PC-3 (cell line): ENCODE results near the gene LTC4S. TPM values are rescaled to one million over a fixed set of nuclear protein-coding genes. Genes with fewer than 3 reads are reported as not detected.

Source experiments
- ATAC-seq: fragments of 200-7000 bp; cut with Tn5 transposase; 2 replicates; pipeline ENCODE4 v1.9.1; 2020; ENCODE audit warnings: mild to moderate bottlenecking, moderate library complexity
- BruUV-seq: library from RNA; stranded (reverse); fragments of 400-500 nt; replicated peaks from 2 replicates; lab custom pipeline; 2021; lab: Mats Ljungman, UMichigan
- CTCF ChIA-PET: fragments of 300-600 bp; sonication (Branson Sonifier 250); formaldehyde crosslinking; loops from one replicate; lab custom pipeline; 2022; ENCODE audit warnings: antibody characterized with exemption; lab: Charles Lee
- POLR2A ChIA-PET: fragments of 300-600 bp; sonication (Branson Sonifier 250); formaldehyde crosslinking; loops from one replicate; lab custom pipeline; 2022; ENCODE audit warnings: antibody characterized with exemption; ENCODE audit not compliant: unreplicated experiment; lab: Charles Lee
- DNase-seq: peaks from one replicate; pipeline ENCODE4 v3.0.0-alpha.2; 2015
- H2AFZ ChIP-seq: fragments of 300-600 bp; sonication (generic); 2 replicates; pipeline ENCODE4 v1.6.0; 2016; ENCODE audit warnings: antibody characterized with exemption, low read length
- H3F3A ChIP-seq: fragments of 300-600 bp; sonication (generic); one replicate; pipeline ENCODE4 v1.6.0; 2017; ENCODE audit warnings: antibody characterized with exemption, low read length, control low read depth, mild to moderate bottlenecking; ENCODE audit not compliant: unreplicated experiment
- H3K27ac ChIP-seq: fragments of 300-600 bp; sonication (generic); 2 replicates; pipeline ENCODE4 v1.5.1; 2016; ENCODE audit warnings: mild to moderate bottlenecking, low read length
- H3K27me3 ChIP-seq: fragments of 300-600 bp; sonication (generic); 2 replicates; pipeline ENCODE4 v1.6.1; 2016; ENCODE audit warnings: low read length, mixed read lengths
- H3K36me3 ChIP-seq: fragments of 300-600 bp; sonication (generic); 2 replicates; pipeline ENCODE4 v1.6.1; 2016; ENCODE audit warnings: low read depth, mixed run types, low read length, mixed read lengths
- H3K4me1 ChIP-seq: fragments of 300-600 bp; sonication (generic); 2 replicates; pipeline ENCODE4 v1.5.1; 2016; ENCODE audit warnings: low read length; ENCODE audit not compliant: insufficient read depth
- H3K4me2 ChIP-seq: fragments of 300-600 bp; sonication (generic); 2 replicates; pipeline ENCODE4 v1.6.0; 2016; ENCODE audit warnings: low read length
- H3K4me3 ChIP-seq: fragments of 300-600 bp; sonication (generic); 2 replicates; pipeline ENCODE4 v1.5.1; 2016; ENCODE audit warnings: mild to moderate bottlenecking, low read length, mixed read lengths
- H3K79me2 ChIP-seq: fragments of 300-600 bp; sonication (generic); 2 replicates; pipeline ENCODE4 v1.6.1; 2017; ENCODE audit warnings: low read length, mixed read lengths
- H3K9ac ChIP-seq: fragments of 300-600 bp; sonication (generic); 2 replicates; pipeline ENCODE4 v1.6.0; 2016; ENCODE audit warnings: mild to moderate bottlenecking, low read length
- H3K9me2 ChIP-seq: fragments of 300-600 bp; sonication (generic); replicated peaks from 2 replicates; pipeline ENCODE4 v1.6.1; 2016; ENCODE audit warnings: mixed run types, low read length, mixed read lengths
- H3K9me3 ChIP-seq: fragments of 300-600 bp; sonication (generic); 2 replicates; pipeline ENCODE4 v1.6.1; 2016; ENCODE audit warnings: low read length, mixed read lengths
- H4K20me1 ChIP-seq: fragments of 300-600 bp; sonication (generic); 2 replicates; pipeline ENCODE4 v1.6.1; 2016; ENCODE audit warnings: low read length, mixed read lengths
- CTCF ChIP-seq: fragments of 300-600 bp; sonication (generic); conservative IDR thresholded peaks from 2 replicates; pipeline ENCODE4 v1.5.1; 2017; ENCODE audit warnings: antibody characterized with exemption, low read depth, mild to moderate bottlenecking, low read length
- EZH2 ChIP-seq: fragments of 300-600 bp; sonication (generic); IDR thresholded peaks from one replicate; pipeline ENCODE4 v1.6.1; 2017; ENCODE audit warnings: antibody characterized with exemption, mild to moderate bottlenecking, low read length; ENCODE audit not compliant: unreplicated experiment
- EZH2phosphoT487 ChIP-seq: fragments of 300-600 bp; sonication (generic); IDR thresholded peaks from 2 replicates; pipeline ENCODE4 v1.6.1; 2018; ENCODE audit warnings: mild to moderate bottlenecking, antibody characterized with exemption, low read length, borderline replicate concordance
- intact Hi-C: fragments of 100-400 bp; cut with micrococcal nuclease; formaldehyde crosslinking; loops from 2 replicates; pipeline ENCODE4 v1.9.0; 2023
- total RNA-seq: library from RNA; depleted of rRNA; stranded (reverse); fragments of >200 nt; gene quantifications from 2 replicates; pipeline ENCODE4 v1.2.3, GENCODE V29; 2014

LTC4S gene
- total RNA-seq, 1 experiment from 2014 or later, result 1.5 TPM

- H2AFZ ChIP-seq, result no peak overlapping the region
- no peak overlapping the region for H3K4me3 ChIP-seq
- no TSS peak for BruUV-seq
- peak; percentile 23 for ATAC-seq
- H3K4me1 ChIP-seq, result peaks cover 31% of the 10 kb centered on the region
- TF ChIP-seq EZH2 (no peak), CTCF (no peak), EZH2phosphoT487 (no peak)
- H3K79me2 ChIP-seq, result peaks cover 45% of the 10 kb centered on the region
- intact Hi-C loops, result no loop called here
- H3K36me3 ChIP-seq, result no peaks in the 10 kb centered on the region
- DNase-seq, result peak; percentile 66
- peak overlapping the region; percentile 54 for H3K4me2 ChIP-seq
- H3K9me2 ChIP-seq, result no peaks in the 10 kb centered on the region
- ChIA-PET CTCF (no interaction called here), POLR2A (no interaction called here)
- no peaks in the 10 kb centered on the region for H3K27me3 ChIP-seq
- H3K9me3 ChIP-seq, result no peaks in the 10 kb centered on the region
- H3K9ac ChIP-seq, result no peak overlapping the region
- H4K20me1 ChIP-seq, result peaks cover 5% of the 10 kb centered on the region
- no peaks in the 10 kb centered on the region for H3F3A ChIP-seq
- H3K27ac ChIP-seq, result peak overlapping the region; percentile 65
These were observed 8.6 kb downstream of the LTC4S start for GRCh38 chr5:179802207-179802883.

GRCh38 chr5:179802950-179803562 is 9.3 kb downstream of the LTC4S start:
- H3K9me3 ChIP-seq, result no peaks in the 10 kb centered on the region
- H3K9ac ChIP-seq, result no peak overlapping the region
- H4K20me1 ChIP-seq, result peaks cover 5% of the 10 kb centered on the region
- ChIA-PET CTCF (no interaction called here), POLR2A (no interaction called here)
- DNase-seq (no peak), ATAC-seq (no peak)
- peaks cover 31% of the 10 kb centered on the region for H3K4me1 ChIP-seq
- H2AFZ ChIP-seq, result no peak overlapping the region
- BruUV-seq, result no TSS peak
- intact Hi-C loops, result no loop called here
- peaks cover 52% of the 10 kb centered on the region for H3K79me2 ChIP-seq
- 0 out of 2 replicates have a peak overlapping the region, but pooled peaks have one; percentile 24 for H3K4me3 ChIP-seq
- no peaks in the 10 kb centered on the region for H3K27me3 ChIP-seq
- no peaks in the 10 kb centered on the region for H3K36me3 ChIP-seq
- H3K9me2 ChIP-seq, result no peaks in the 10 kb centered on the region
- peak overlapping the region; percentile 54 for H3K4me2 ChIP-seq
- no peaks in the 10 kb centered on the region for H3F3A ChIP-seq
- TF ChIP-seq EZH2phosphoT487 (no peak), EZH2 (no peak), CTCF (no peak)
- peak overlapping the region; percentile 65 for H3K27ac ChIP-seq
